Measurements from ENCODE around the gene SORL1-AS1.
A peak's percentile ranks its signal among the peaks of the same experiment; 100 is the strongest.
"Not testable (repeated sequence)": the region's sequence is repeated elsewhere in the genome, so short reads cannot be mapped to it uniquely, and the experiment has no call there.

SORL1-AS1 gene

GRCh38 chr11:121452609-121453150 is at the start of gene SORL1-AS1:
Gene SORL1-AS1, minus strand, starts transcription at chr11:121452967.
- no peak for DNase-seq

GRCh38 chr11:121500717-121501116 is 48.0 kb upstream of the SORL1-AS1 start:
- no peak for DNase-seq

GRCh38 chr11:121500275-121500674 is 47.5 kb upstream of the SORL1-AS1 start:
- no peak for DNase-seq

- no peak for DNase-seq
Measured at GRCh38 chr11:121499405-121499804, 46.6 kb upstream of the SORL1-AS1 start.

GRCh38 chr11:121497176-121497998 is 44.6 kb upstream of the SORL1-AS1 start:
- no peak for DNase-seq

GRCh38 chr11:121494355-121495099 is 41.8 kb upstream of the SORL1-AS1 start:
- DNase-seq, result peak; percentile 23

- no peak for DNase-seq
Measured at GRCh38 chr11:121489823-121490222, 37.1 kb upstream of the SORL1-AS1 start.

GRCh38 chr11:121488641-121489040 is 35.9 kb upstream of the SORL1-AS1 start:
- no peak for DNase-seq

GRCh38 chr11:121488170-121488569 is 35.4 kb upstream of the SORL1-AS1 start:
- DNase-seq, result no peak

GRCh38 chr11:121487191-121487590 is 34.4 kb upstream of the SORL1-AS1 start:
- DNase-seq, result no peak

GRCh38 chr11:121486054-121486453 is 33.3 kb upstream of the SORL1-AS1 start:
- DNase-seq, result no peak

- no peak for DNase-seq
Measured at GRCh38 chr11:121485216-121485615, 32.4 kb upstream of the SORL1-AS1 start.

GRCh38 chr11:121483805-121484480 is 31.2 kb upstream of the SORL1-AS1 start:
- no peak for DNase-seq

- peak; percentile 62 for DNase-seq
Measured at GRCh38 chr11:121482231-121483129, 29.7 kb upstream of the SORL1-AS1 start.

- DNase-seq, result not testable (repeated sequence)
Measured at GRCh38 chr11:121481484-121482230, 28.9 kb upstream of the SORL1-AS1 start.

- DNase-seq, result no peak
Measured at GRCh38 chr11:121479698-121480238, 27.0 kb upstream of the SORL1-AS1 start.

- DNase-seq, result no peak
Measured at GRCh38 chr11:121478895-121479697, 26.3 kb upstream of the SORL1-AS1 start.

- no peak for DNase-seq
Measured at GRCh38 chr11:121478226-121478894, 25.6 kb upstream of the SORL1-AS1 start.

GRCh38 chr11:121476379-121477032 is 23.7 kb upstream of the SORL1-AS1 start:
- no peak for DNase-seq
